NB4 (cell line): ENCODE measurements around the gene UBE2I.
"Not testable (repeated sequence)": the region's sequence is repeated elsewhere in the genome, so short reads cannot be mapped to it uniquely, and the experiment has no call there.

Experiments
- POLR2A ChIP-seq: IDR thresholded peaks from 2 replicates; pipeline ENCODE4 v1.6.1; 2011; ENCODE audit warnings: mild to moderate bottlenecking; ENCODE audit not compliant: insufficient read length; ENCODE audit errors: extremely low read depth
- TF ChIP-seq, protein P1 (sequence below): IDR thresholded peaks from one replicate; pipeline ENCODE4 v1.5.1; 2012; ENCODE audit warnings: low read depth, low read length
- TF ChIP-seq, protein P2 (sequence below): IDR thresholded peaks from 2 replicates; pipeline ENCODE4 v1.6.1; 2011; ENCODE audit warnings: low read depth, low read length

DNA sequence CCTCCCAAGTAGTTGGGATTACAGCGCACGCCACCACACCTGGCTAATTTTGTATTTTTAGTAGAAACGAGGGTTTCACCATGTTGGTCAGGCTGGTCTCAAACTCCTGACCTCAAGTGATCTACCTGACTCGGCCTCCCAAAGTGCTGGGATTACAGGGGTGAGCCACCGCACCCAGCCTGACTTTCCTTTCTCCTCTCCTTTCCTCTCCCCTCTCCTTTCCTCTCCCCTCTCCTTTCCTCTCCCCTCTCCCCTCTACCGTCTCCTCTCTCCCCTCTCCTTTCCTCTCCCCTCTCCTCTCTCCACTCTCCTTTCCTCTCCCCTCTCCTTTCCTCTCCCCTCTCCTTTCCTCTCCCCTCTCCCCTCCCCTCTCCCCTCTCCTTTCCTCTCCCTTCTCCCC is 17.2 kb upstream of the UBE2I start:
- TF ChIP-seq, protein P1, sequence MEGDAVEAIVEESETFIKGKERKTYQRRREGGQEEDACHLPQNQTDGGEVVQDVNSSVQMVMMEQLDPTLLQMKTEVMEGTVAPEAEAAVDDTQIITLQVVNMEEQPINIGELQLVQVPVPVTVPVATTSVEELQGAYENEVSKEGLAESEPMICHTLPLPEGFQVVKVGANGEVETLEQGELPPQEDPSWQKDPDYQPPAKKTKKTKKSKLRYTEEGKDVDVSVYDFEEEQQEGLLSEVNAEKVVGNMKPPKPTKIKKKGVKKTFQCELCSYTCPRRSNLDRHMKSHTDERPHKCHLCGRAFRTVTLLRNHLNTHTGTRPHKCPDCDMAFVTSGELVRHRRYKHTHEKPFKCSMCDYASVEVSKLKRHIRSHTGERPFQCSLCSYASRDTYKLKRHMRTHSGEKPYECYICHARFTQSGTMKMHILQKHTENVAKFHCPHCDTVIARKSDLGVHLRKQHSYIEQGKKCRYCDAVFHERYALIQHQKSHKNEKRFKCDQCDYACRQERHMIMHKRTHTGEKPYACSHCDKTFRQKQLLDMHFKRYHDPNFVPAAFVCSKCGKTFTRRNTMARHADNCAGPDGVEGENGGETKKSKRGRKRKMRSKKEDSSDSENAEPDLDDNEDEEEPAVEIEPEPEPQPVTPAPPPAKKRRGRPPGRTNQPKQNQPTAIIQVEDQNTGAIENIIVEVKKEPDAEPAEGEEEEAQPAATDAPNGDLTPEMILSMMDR: not testable (repeated sequence)
- not testable (repeated sequence) for TF ChIP-seq POLR2A
- TF ChIP-seq, protein P2, sequence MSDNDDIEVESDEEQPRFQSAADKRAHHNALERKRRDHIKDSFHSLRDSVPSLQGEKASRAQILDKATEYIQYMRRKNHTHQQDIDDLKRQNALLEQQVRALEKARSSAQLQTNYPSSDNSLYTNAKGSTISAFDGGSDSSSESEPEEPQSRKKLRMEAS: not testable (repeated sequence)
